Stimulated activated naive B cell treated with anti-CD40 and anti-IgM and Interleukin-4, amounts not matched to agents 10 μg/mL and 1 μg/mL and 100 μg/mL, for 72 hours (primary cell): Measurements from ENCODE around the gene AZIN2.
"Not testable (repeated sequence)": the region's sequence is repeated elsewhere in the genome, so short reads cannot be mapped to it uniquely, and the experiment has no call there.

Source experiments
- ATAC-seq, 2 donors: fragments of 150-1000 bp; cut with Tn5 transposase; replicated peaks; 2 replicates each; pipeline ENCODE4 v1.10.0; 2021; ENCODE audit warnings: moderate library complexity in 1 of 2
- DNase-seq: peaks from one replicate; pipeline ENCODE4 v3.0.0; 2021
- H3K27ac Mint-ChIP-seq: one replicate; pipeline ENCODE4 v1.8.0; 2022; ENCODE audit warnings: mild to moderate bottlenecking, mixed read lengths
- H3K27me3 Mint-ChIP-seq, 2 donors: one replicate each; pipeline ENCODE4 v1.8.0; 2022; ENCODE audit warnings: mixed read lengths in 2 of 2
- H3K36me3 Mint-ChIP-seq, 2 donors: one replicate each; pipeline ENCODE4 v1.8.0; 2022; ENCODE audit warnings: mixed read lengths in 2 of 2, mild to moderate bottlenecking in 1 of 2
- H3K4me1 Mint-ChIP-seq, 2 donors: one replicate each; pipeline ENCODE4 v1.8.0; 2022; ENCODE audit warnings: mixed read lengths in 2 of 2, mild to moderate bottlenecking in 1 of 2
- H3K4me3 Mint-ChIP-seq, 2 donors: one replicate each; pipeline ENCODE4 v1.8.0; 2022; ENCODE audit warnings: mild to moderate bottlenecking in 2 of 2, mixed read lengths in 2 of 2, moderate library complexity in 1 of 2
- H3K9me3 Mint-ChIP-seq, 2 donors: one replicate each; pipeline ENCODE4 v1.8.0; 2022; ENCODE audit warnings: mixed read lengths in 2 of 2, mild to moderate bottlenecking in 1 of 2

The AZIN2 gene

DNA sequence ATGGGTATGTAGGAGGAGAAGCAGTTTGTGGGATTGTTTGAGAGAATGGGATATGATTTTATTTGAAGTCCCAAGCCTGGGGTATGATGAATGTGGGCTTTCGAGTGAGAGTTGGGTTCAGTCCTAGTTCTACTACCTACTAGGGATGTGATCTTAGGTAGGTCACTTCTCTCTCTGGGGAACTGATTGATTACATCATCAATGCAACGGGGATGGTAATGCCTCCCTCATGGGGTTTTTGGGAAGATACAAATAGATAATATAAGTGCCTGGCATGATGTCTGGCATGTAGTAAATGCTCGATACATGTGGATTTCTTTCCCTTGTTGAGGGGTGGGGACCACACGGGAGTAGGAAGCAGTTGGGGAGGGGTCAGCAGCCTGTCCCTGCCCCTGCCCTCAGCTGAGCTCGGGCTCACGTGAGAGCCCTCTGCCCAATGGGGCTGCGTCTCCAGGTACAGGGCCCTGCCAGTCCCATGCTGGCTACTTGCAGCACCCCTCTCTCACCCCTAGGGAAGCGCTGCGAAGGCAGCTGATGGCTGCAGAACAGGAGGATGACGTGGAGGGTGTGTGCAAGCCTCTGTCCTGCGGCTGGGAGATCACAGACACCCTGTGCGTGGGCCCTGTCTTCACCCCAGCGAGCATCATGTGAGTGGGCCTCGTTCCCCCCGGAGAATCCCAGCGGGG is 38.7 kb downstream of the AZIN2 start:
- no peaks in the 10 kb centered on the region for H3K9me3 Mint-ChIP-seq
- H3K27ac Mint-ChIP-seq, result no peak overlapping the region
- peaks cover 4 to 6% of the 10 kb centered on the region in 2 donors for H3K36me3 Mint-ChIP-seq
- DNase-seq (no peak), ATAC-seq (no peak)
- H3K4me1 Mint-ChIP-seq, result no peaks in the 10 kb centered on the region
- peaks cover 30% of the 10 kb centered on the region in 2 donors for H3K27me3 Mint-ChIP-seq
- H3K4me3 Mint-ChIP-seq, result no peak overlapping the region

DNA sequence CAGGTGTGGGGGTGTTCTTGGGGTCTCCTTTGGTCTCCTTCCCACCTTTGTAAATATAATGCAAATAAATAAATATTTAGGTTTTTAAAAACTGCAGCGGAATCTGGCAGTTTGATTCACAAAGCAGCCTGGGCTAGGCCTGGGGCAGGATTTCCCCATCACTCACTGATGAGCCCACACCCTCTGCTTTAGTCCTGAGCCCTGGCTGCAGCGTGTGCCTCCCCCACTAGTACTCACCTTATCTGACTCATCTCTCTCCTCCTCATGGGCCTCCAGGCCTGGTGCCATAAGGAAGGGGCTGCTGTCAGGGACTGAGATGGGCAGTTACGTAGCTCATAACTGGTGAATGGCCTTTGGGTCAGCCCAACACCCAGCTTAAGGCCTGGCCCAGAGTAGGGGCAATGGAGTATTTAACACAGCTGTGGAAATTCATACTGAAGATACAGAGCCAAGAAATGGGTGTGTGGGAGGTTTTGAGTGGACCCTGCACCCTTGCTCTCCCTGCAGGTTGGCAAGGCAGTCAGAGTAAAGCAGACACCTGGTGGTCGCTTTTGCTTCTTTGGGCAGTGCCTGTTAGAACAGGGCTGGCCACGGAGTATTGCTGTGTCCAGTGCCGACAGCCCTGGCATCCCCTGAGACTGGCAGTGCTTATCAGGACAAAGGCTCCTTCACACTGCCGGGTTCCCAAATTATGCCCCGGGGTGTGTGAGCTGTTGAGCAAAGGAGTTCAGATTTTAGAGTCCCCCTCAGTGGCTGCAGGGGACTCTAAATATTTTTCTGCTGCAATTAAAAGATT is 39.7 kb downstream of the AZIN2 start:
- peaks cover 4% of the 10 kb centered on the region in 2 donors for H3K4me1 Mint-ChIP-seq
- peaks cover 4% of the 10 kb centered on the region in 2 donors for H3K9me3 Mint-ChIP-seq
- ATAC-seq (no peak), DNase-seq (no peak)
- no peak overlapping the region for H3K27ac Mint-ChIP-seq
- H3K27me3 Mint-ChIP-seq, result peaks cover 30% of the 10 kb centered on the region in 2 donors
- H3K36me3 Mint-ChIP-seq, result peaks cover 13 to 16% of the 10 kb centered on the region in 2 donors
- H3K4me3 Mint-ChIP-seq, result no peak overlapping the region

DNA sequence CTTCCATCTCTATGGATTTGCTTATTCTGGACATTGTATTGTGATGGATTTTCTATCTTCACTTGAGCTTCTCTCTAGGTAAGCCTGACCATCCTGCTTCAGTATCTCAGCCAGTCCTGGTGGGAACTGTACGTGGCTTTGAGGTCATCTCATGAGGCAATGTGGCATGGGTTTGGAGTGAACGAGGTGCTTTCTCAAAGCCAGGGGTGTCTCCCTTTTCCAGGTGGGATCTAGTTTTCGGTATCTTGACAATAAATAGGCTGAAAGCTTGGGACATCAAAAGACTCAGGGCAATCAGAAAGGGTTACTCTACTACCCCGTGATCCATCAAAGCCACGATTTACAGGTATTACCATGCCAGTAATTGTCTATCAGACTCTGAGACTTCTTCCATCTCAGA is 40.8 kb downstream of the AZIN2 start:
- no peak overlapping the region for H3K27ac Mint-ChIP-seq
- H3K27me3 Mint-ChIP-seq, result peaks cover 24 to 26% of the 10 kb centered on the region in 2 donors
- ATAC-seq, result no peak

GRCh38 chr1:33122483-33123178 is 41.7 kb downstream of the AZIN2 start:
- DNase-seq (no peak), ATAC-seq (no peak)
- no peak overlapping the region for H3K4me3 Mint-ChIP-seq
- H3K36me3 Mint-ChIP-seq, result peaks cover 18 to 27% of the 10 kb centered on the region in 2 donors
- H3K4me1 Mint-ChIP-seq, result peaks cover 10 to 12% of the 10 kb centered on the region in 2 donors
- peaks cover 6% of the 10 kb centered on the region in 2 donors for H3K9me3 Mint-ChIP-seq
- no peak overlapping the region for H3K27ac Mint-ChIP-seq
- peaks cover 21 to 24% of the 10 kb centered on the region in 2 donors for H3K27me3 Mint-ChIP-seq

More for the DNA sequence above, 40.8 kb downstream of the AZIN2 start:
- no peak for DNase-seq
- H3K36me3 Mint-ChIP-seq, result peaks cover 18 to 23% of the 10 kb centered on the region in 2 donors
- H3K9me3 Mint-ChIP-seq, result peaks cover 6% of the 10 kb centered on the region in 2 donors
- H3K4me3 Mint-ChIP-seq, result no peak overlapping the region
- H3K4me1 Mint-ChIP-seq, result peaks cover 10 to 12% of the 10 kb centered on the region in 2 donors

GRCh38 chr1:33123266-33123665 is 42.3 kb downstream of the AZIN2 start:
- H3K9me3 Mint-ChIP-seq, result peaks cover 6% of the 10 kb centered on the region in 2 donors
- no peak overlapping the region for H3K4me3 Mint-ChIP-seq
- H3K27me3 Mint-ChIP-seq, result peaks cover 18 to 21% of the 10 kb centered on the region in 2 donors
- ATAC-seq, result no peak
- H3K36me3 Mint-ChIP-seq, result peaks cover 15 to 27% of the 10 kb centered on the region in 2 donors
- no peak overlapping the region for H3K27ac Mint-ChIP-seq
- no peak for DNase-seq
- peaks cover 10 to 16% of the 10 kb centered on the region in 2 donors for H3K4me1 Mint-ChIP-seq

DNA sequence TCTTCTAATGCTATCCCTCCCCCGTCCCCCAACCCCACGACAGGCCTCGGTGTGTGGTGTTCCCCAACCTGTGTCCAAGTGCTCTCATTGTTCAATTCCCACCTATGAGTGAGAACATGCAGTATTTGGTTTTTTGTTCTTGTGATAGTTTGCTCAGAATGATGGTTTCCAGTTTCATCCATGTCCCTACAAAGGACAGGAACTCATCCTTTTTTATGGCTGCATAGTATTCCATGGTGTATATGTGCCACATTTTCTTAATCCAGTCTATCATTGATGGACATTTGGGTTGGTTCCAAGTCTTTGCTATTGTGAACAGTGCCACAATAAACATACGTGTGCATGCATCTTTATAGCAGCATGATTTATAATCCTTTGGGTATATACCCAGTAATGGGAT is 43.7 kb downstream of the AZIN2 start:
- Mint-ChIP-seq H3K27me3 (peaks cover 6 to 11% of the 10 kb centered on the region in 2 donors), H3K36me3 (peaks cover 18 to 27% of the 10 kb centered on the region in 2 donors), H3K4me1 (peaks cover 15 to 24% of the 10 kb centered on the region in 2 donors)
- DNase-seq, H3K27ac Mint-ChIP-seq, H3K9me3 Mint-ChIP-seq, ATAC-seq, H3K4me3 Mint-ChIP-seq: not testable (repeated sequence)

DNA sequence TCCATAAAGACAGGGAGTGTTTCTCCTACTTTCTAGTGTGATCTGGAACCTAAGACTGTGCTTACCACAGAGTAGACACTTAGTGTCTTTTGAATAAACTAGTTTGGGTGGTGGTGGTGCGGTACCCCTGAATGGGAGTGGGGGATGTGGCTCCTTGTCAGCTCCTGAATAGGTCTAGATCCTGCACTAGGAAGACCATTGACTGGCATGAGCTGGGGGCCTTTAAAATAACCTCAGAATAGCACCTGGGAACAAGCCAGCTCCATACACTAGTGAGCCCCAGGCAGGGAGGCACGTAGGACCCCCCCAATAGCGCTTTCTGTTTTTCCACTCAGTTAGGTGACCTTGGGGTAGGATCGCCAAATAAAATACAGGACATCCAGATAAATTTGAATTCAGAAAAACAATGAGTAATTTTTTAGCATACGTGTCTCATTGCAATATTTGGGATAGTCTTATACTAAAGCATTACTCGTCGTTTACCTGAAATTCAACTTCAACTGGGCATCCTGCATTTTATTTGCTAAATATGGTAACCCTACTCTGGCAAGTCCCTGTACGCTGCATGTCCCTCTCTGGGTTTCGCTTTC is 45.6 kb downstream of the AZIN2 start:
- Mint-ChIP-seq H3K27ac (peak overlapping the region; percentile 98), H3K36me3 (peaks cover 24 to 34% of the 10 kb centered on the region in 2 donors), H3K4me1 (peaks cover 21 to 32% of the 10 kb centered on the region in 2 donors), H3K4me3 (peak overlapping the region; percentile 93), H3K9me3 (peaks cover 6 to 9% of the 10 kb centered on the region in 2 donors), H3K27me3 (peaks cover 4 to 10% of the 10 kb centered on the region in 2 donors)
- ATAC-seq, result no peak
- no peak for DNase-seq

DNA sequence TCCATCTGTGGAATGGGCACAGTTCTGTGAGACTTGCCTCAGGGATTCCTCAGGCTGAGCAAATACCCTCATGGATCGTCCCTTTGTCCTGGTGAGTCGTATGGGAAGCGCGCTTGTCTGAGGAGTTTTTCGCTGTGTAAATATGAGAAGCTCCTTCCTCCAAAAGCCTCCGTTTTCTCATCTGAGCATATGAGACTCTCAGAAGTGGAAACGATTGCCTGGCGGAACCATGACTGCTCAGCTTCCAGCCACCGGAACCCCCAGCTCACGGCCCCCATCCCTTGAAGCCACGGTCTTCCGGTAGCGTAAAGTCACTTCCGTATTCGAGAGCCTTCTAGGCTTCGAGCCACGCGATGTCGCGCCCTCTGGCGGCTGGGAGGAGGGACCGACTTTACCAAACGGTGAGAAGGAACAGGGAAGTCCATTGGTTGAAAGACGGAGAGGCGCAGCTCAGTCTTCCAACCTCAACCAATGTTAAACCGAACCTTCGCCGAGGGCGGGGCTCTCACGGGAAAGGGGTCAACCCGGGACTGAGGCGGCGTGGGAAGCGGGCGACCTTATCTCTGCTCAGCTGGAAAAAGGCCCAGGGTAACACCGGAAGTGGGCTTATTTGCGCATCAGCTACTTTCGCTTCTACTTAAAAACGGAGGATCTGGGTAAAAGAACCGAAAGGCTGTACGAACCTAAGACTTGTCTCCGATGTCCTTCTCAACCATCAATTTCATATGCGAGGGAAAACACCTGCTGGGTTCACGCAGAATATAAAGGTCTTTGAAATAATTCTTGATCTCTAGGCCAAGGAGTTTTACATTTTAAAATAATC is 46.3 kb downstream of the AZIN2 start:
- H3K4me3 Mint-ChIP-seq, result peak overlapping the region; percentile 93
- H3K4me1 Mint-ChIP-seq, result peaks cover 21 to 32% of the 10 kb centered on the region in 2 donors
- H3K27ac Mint-ChIP-seq, result peak overlapping the region; percentile 98
- peaks cover 24 to 34% of the 10 kb centered on the region in 2 donors for H3K36me3 Mint-ChIP-seq
- ATAC-seq, result peak; percentile 95 to 96
- peaks cover 6 to 9% of the 10 kb centered on the region in 2 donors for H3K9me3 Mint-ChIP-seq
- peak; percentile 100 for DNase-seq
- peaks cover 0 to 6% of the 10 kb centered on the region in 2 donors for H3K27me3 Mint-ChIP-seq

- no peak for DNase-seq
These were observed 47.8 kb downstream of the AZIN2 start for GRCh38 chr1:33128781-33129180.

DNA sequence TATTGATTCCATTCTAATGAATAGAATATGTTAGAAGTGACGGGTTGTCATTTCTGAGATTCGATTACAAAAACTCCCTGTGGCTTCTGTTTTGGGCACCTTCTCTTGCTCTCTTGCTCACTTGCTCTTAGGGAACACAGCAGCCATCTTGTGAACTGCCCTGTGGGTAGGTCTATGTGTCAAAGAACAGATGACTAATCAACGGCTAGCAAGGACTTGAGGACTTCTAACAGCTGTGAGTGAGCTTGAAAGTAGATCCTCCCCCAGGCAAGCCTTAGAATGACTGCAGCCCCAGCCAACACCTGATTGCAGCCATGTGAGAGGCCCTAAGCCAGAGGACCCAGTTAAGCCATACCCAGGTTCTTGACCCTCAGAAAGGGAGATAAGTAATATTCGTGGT is 49.3 kb downstream of the AZIN2 start:
- Mint-ChIP-seq H3K27ac (no peak overlapping the region), H3K36me3 (peaks cover 25 to 32% of the 10 kb centered on the region in 2 donors), H3K9me3 (peaks cover 5 to 8% of the 10 kb centered on the region in 2 donors), H3K4me3 (no peak overlapping the region), H3K4me1 (peaks cover 24 to 43% of the 10 kb centered on the region in 2 donors), H3K27me3 (no peaks in the 10 kb centered on the region)
- ATAC-seq (no peak), DNase-seq (no peak)

More at GRCh38 chr1:33128781-33129180, 47.8 kb downstream of the AZIN2 start:
- Mint-ChIP-seq H3K9me3 (peaks cover 6 to 9% of the 10 kb centered on the region in 2 donors), H3K27me3 (no peaks in the 10 kb centered on the region), H3K4me3 (no peak overlapping the region), H3K36me3 (peaks cover 33 to 41% of the 10 kb centered on the region in 2 donors), H3K4me1 (peaks cover 25 to 43% of the 10 kb centered on the region in 2 donors), H3K27ac (peak overlapping the region; percentile 53)
- ATAC-seq, result no peak

- H3K27me3 Mint-ChIP-seq, result no peaks in the 10 kb centered on the region
- H3K4me3 Mint-ChIP-seq, result no peak overlapping the region
- ATAC-seq, result no peak
- H3K36me3 Mint-ChIP-seq, result peaks cover 20 to 23% of the 10 kb centered on the region in 2 donors
- peaks cover 0 to 2% of the 10 kb centered on the region in 2 donors for H3K9me3 Mint-ChIP-seq
- no peak overlapping the region for H3K27ac Mint-ChIP-seq
- DNase-seq, result no peak
- H3K4me1 Mint-ChIP-seq, result peaks cover 15 to 34% of the 10 kb centered on the region in 2 donors
These were observed 50.2 kb downstream of the AZIN2 start for GRCh38 chr1:33131191-33131590.

DNA sequence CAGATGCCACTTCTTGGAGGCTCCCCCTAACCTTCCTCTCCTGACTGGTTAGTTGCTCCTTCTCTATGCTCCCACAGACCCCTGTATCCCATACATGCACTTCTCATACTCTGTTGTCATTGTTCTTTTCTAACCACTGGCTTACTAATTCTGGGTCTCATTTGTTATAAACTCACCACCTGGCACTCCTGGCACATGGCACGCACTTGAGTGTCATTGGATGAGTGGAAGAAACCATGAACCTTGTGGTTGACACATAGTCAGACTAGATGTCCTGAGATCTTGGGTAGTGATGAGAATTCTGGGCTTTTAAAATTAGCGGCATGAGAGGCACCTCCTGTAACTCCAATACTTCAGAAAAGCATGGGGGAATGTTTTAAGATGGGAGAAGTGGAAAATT is 51.6 kb downstream of the AZIN2 start:
- H3K27ac Mint-ChIP-seq, result no peak overlapping the region
- no peak overlapping the region for H3K4me3 Mint-ChIP-seq
- ATAC-seq (no peak), DNase-seq (no peak)
- H3K27me3 Mint-ChIP-seq, result no peaks in the 10 kb centered on the region
- H3K36me3 Mint-ChIP-seq, result peaks cover 17 to 19% of the 10 kb centered on the region in 2 donors
- peaks cover 0 to 2% of the 10 kb centered on the region in 2 donors for H3K9me3 Mint-ChIP-seq
- peaks cover 14 to 31% of the 10 kb centered on the region in 2 donors for H3K4me1 Mint-ChIP-seq

- no peak overlapping the region for H3K4me3 Mint-ChIP-seq
- DNase-seq (no peak), ATAC-seq (no peak)
- H3K27me3 Mint-ChIP-seq, result no peaks in the 10 kb centered on the region
- H3K27ac Mint-ChIP-seq, result no peak overlapping the region
- H3K36me3 Mint-ChIP-seq, result peaks cover 17 to 19% of the 10 kb centered on the region in 2 donors
- H3K4me1 Mint-ChIP-seq, result peaks cover 17 to 29% of the 10 kb centered on the region in 2 donors
- peaks cover 0 to 2% of the 10 kb centered on the region in 2 donors for H3K9me3 Mint-ChIP-seq
These were observed 52.6 kb downstream of the AZIN2 start for GRCh38 chr1:33133478-33134105.
